Choroid plexus epithelial cell (primary cell): ENCODE results near the gene FAT2.
A peak's percentile ranks its signal among the peaks of the same experiment; 100 is the strongest.

Experiments
- DNase-seq: peaks from one replicate; pipeline ENCODE4 v3.0.0-alpha.2; 2010; ENCODE audit warnings: low read depth
- H3K4me3 ChIP-seq: 2 replicates; pipeline ENCODE4 v1.5.1; 2011; ENCODE audit warnings: low read depth, mild to moderate bottlenecking, control low read depth, low read length, moderate library complexity
- CTCF ChIP-seq: conservative IDR thresholded peaks from 2 replicates; pipeline ENCODE4 v1.5.1; 2011; ENCODE audit warnings: low read depth, mild to moderate bottlenecking, control low read depth, inconsistent platforms, low read length, moderate library complexity

Gene FAT2

DNA sequence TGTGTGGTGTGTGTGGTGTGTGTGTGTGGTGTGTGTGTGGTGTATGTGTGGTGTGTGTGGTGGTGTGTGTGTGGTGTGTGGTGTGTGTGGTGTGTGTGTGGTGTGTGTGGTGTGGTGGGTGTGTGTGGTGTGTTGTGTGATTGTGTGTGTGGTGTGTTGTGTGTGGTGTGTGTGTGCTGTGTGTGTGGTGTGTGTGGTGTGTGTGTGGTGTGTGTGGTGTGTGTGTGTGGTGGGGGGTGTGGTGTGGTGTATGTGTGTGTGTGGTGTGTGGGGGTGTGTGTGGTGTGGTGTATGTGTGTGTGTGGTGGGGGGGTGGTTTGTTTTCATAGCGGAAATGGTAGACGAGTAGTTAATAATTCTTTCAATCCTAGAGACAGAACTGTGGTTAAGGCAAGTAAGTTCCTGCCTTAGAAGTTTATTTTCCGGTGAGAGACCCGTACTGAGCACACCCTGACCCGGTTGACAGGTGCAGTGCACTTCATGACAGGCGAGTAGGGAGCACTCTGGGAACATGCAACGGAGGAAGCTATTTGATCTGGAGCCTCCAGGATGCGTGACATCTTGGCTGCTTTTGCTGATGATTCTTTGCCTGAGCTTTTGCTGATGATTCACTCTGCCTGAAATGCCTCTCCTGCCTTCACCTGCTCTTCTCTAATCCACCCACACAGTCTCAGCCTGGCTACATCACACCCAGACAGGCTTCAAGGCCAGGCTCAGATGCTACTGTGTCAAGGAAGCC lies 21.7 kb upstream of the FAT2 start:
- no peak overlapping the region for H3K4me3 ChIP-seq
- no peak for TF ChIP-seq CTCF
- DNase-seq: peak; percentile 13

DNA sequence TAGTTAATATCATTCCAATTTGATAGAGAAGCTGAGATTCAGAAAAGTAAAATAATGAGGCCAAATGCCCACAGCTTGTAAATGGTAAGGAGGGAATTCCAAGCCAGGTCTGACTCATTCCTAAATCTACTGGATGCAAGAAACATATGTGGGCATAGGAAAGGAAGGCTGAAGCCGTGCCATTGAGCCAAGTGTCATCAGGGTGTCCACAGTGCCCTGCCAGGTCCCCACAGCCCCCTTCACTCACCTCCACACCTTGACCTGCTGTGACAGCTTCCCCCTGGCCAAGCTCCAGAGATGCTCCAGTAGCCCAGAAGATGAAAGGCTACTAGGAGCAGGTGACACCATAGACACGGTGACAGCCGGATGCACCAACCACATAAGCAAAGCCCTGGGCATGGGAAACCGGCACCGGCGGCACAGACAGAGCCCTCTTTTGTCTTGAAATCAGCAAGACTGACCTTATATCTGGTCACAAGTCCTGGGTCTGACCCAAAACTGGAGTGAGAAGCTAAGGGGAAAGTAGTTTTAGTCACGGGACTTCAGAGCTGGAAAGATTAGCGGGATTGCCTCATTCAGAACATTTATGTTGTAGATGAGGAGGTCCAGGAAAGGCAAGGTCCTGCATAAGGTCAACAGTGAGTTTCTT lies 20.1 kb upstream of the FAT2 start:
- H3K4me3 ChIP-seq: no peak overlapping the region
- TF ChIP-seq CTCF: no peak
- DNase-seq: no peak

GRCh38 chr5:151608522-151608921 lies 17.4 kb upstream of the FAT2 start:
- no peak overlapping the region for H3K4me3 ChIP-seq
- no peak for TF ChIP-seq CTCF
- no peak for DNase-seq

DNA sequence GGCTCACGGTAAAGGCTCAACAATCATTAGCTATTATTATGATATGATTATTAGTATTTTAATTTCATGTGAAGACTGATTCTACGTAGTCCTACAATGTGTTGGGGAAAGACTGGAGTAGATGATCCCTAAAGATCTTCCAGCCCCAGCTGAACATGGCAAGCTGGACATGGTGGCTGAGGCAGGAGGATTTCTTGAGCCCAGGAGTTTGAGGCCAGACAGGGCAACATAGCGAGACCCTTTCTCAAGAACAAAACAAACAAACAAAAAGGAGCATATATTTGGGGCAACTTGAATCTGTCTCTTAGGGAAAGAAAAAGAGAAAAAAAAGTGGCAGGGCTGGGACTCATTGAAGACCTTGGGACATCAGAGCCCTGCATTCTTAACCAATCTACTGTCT lies 16.2 kb upstream of the FAT2 start:
- no peak for TF ChIP-seq CTCF
- H3K4me3 ChIP-seq: no peak overlapping the region
- DNase-seq: no peak

GRCh38 chr5:151605559-151605958 lies 14.4 kb upstream of the FAT2 start:
- no peak overlapping the region for H3K4me3 ChIP-seq
- no peak for DNase-seq
- no peak for TF ChIP-seq CTCF

DNA sequence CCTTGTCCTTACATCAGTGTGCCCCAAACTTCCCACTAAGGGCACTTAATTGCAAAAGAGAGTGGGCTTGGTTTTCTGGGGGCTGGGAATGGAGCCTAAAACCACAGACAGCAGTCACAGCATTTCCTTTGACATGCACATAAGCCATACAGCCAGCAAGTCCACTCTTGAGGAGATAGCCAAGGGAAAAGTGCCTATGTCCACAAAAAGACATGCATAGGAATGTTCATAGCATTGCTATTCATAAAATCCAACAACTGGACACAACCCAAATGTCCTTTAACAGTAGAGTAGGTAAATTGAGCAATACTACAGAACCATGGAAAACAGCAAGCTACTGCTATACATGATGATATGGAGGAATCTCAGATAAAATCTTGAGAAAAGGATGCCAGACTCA lies 11.7 kb upstream of the FAT2 start:
- H3K4me3 ChIP-seq: no peak overlapping the region
- peak; percentile 54 for DNase-seq
- no peak for TF ChIP-seq CTCF

DNA sequence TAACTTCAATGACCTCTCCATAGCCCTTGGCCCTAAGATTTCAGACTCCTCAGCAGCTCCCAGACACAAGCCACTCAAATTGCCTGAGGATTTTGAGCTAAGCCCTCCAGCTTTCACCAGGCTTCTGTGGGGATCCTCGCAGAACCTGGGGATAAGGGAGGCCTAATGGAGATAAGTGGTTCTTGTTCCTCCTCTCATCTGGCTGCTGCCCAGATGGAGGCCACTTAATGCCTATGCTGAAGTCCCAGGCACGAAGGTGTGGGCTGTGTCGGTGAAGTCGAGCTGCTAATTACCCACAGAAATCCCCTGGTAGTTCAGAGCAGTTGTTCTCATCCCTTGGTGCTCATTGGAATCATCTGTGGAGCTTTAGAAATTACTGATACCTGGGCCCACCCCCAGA lies 10.3 kb upstream of the FAT2 start:
- no peak overlapping the region for H3K4me3 ChIP-seq
- DNase-seq: no peak
- TF ChIP-seq CTCF: no peak
